Inflammatory macrophage (primary cell): ENCODE results near the gene SLA2.
"Not testable (repeated sequence)": the region's sequence is repeated elsewhere in the genome, so short reads cannot be mapped to it uniquely, and the experiment has no call there.

Experiments
- DNase-seq, 2 donors: peaks; one replicate each; pipeline ENCODE4 v3.0.0-alpha.2; 2020 to 2022
- total RNA-seq, 18 experiments: gene quantifications; one replicate each; lab custom pipeline; 2026; ENCODE audit warnings: mixed read lengths in 6 of 18, inconsistent platforms in 2 of 18; lab: John Stamatoyannopoulos, UW

Gene SLA2, protein sequence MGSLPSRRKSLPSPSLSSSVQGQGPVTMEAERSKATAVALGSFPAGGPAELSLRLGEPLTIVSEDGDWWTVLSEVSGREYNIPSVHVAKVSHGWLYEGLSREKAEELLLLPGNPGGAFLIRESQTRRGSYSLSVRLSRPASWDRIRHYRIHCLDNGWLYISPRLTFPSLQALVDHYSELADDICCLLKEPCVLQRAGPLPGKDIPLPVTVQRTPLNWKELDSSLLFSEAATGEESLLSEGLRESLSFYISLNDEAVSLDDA
- 0 to 0.30 (median 0.10) reads per million in 18 experiments for total RNA-seq

DNA sequence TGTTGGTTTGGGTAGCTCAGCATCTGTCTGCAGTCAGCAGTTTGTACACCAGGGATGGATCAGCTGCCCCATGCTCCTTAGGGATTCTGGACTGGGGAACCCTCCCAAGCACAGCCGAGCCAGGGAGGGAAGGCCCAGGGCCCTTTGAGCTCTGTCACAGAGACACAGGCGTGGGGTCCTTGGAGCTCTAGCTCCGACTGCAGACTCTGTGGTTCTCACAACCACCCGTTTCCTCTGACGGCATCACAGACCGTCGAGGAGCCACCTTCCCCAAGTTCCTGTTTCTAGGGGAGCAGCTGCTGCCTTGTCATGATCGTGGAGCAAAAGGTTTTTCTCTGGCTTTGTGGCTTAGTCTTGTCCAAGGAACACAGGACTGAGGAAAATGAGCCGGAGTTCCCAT is at the start of gene SLA2:
SLA2 (minus strand) TSS at position 199 of the 400 bp plus-strand sequence. CDS start 4,861 bp downstream, outside the sequence.
- peak; percentile 79 to 88 for DNase-seq

DNA sequence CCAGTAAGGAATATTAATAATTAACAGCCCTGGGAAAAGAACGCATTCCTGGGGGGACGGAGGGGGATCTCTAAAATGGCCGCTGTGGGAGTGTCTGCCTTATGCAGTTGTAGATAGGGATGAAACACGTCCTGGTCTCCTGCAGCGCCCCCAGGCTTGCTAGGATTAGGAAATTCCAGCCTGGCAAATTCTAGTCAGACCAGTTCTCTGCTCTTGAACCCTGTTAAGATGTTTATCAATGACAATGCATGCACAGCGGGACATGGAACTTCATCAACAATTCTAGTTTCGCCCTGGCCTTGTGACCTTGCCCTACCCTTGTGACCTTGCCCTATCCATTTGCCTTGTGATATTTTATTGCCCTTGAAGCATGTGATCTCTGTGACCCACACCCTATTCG is 49.5 kb upstream of the SLA2 start:
- DNase-seq: not testable (repeated sequence)

DNA sequence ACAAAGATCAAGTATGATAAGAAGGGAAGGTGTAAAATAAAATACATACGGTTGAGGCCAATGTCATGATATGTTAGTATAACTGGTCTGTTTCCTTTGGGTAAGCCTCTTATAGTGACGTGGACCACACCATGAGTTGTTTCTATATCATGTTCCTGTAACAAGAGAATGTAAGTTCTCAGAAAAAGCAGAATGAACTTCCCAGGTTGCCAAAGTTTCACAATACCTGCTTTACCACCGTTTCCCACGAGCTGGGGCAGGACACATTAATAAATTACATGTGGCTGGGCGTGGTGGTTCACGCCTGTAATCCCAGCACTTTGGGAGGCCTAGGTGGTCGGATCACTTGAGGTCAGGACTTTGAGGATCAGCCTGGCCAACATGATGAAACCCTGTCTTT is 42.6 kb upstream of the SLA2 start:
- DNase-seq: no peak

DNA sequence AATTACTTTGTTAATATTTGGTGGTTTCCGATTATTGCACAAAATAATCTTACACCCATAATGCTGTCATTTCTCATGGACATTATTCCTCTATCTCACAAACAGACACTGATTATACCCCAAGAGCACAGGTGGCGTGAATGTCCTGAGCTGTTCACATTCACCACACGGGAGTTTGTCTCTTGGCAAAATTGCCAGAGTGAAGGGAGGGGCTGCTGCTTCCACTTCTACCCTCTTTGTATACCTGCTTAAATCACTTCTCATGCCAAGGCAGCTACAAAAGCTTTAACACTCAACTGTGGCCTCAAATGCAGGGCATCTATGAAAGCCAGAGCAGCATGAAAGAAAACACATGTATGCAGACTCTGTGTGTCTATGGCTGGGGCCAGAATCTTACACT is 41.9 kb upstream of the SLA2 start:
- no peak for DNase-seq

DNA sequence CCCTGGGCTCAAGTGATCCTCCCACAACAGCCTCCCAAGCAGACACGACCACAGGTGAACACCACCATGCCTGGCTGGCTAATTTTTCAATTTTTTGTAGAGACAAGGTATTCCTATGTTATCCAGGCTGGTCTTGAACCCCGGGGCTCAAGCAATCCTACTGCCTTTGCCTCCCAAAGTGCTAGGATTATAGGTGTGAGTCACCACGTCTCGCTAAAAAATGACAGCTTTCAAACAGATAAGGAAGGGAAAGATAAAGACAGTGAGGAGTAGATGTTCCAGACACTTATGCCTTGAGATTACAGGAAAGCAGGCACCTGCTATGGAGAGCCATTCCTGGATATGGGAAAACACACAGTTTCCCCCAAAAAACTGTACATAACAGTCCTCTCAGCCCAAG is 40.9 kb upstream of the SLA2 start:
- DNase-seq: no peak

DNA sequence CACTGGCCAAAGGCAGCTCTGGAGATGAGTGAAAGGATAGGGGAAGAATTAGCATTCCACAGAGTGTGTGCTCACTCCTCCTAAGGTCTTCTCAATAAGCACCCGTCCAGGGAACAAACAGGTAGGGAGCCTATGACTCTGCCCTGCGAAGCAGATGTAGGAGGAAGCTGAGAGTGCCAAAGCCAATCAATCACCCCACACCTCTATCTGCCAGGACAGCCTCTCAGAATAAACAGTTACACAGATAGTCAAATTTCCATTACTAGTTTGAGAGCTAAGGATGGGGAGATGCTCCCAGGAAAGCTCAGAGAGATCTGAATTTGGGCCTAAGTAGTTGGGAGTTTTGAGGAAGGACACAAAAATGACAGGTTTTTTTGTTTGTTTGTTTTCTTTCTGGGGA is 40.5 kb upstream of the SLA2 start:
- DNase-seq: no peak

DNA sequence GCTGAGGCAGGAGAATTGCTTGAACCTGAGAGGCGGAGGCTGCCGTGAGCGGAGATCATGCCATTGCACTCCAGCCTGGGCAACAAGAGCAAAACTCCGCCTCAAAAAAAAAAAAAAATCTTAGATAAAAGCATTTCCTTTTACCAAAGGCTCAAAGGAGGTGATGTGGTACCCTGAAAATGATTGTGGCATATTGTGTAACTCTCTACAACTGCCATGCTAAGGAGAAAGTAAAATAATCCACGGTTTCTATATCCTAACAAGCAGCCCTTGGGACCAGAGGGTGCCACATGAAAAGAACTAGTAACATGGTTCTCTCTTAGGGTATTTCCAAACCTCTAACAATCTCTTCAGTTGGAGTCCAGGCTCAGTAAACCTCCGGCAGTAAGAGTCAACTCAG is 38.8 kb upstream of the SLA2 start:
- no peak for DNase-seq

DNA sequence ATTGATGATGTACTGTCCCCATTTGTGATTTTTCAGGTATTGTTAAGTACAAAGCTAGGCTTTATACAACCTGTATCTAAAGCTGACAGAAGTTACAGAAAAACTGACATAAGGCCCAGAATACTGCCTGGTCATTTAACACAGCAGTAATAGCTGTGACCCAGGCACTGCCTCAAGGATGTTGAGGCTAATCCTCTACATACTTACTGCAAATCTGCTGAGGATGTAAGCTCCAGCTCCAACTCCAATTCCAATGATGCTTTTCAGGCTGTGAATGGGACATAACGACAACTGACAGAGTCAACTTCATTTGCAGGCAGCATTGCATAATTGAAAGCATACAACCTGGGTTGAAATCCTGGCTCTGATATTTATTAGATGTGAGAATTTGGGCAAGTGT is 36.3 kb upstream of the SLA2 start:
- DNase-seq: no peak

DNA sequence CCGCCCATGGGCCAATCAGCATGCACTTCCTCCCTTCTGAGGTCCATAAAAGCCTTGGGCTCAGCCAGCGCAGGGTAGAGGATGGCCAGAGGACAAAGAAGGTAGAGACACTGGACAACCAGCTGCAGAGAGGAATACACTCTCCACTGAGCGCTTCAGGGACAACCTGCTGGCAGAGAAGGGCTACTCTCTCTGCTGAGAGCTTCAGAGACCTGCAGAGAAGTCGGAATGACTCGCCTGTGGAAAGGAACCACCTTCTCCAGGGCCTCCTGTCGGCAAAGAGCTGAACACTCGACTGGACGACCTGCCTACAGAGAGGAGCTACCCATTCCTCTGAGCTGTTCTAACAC is 31.4 kb upstream of the SLA2 start:
- no peak for DNase-seq

DNA sequence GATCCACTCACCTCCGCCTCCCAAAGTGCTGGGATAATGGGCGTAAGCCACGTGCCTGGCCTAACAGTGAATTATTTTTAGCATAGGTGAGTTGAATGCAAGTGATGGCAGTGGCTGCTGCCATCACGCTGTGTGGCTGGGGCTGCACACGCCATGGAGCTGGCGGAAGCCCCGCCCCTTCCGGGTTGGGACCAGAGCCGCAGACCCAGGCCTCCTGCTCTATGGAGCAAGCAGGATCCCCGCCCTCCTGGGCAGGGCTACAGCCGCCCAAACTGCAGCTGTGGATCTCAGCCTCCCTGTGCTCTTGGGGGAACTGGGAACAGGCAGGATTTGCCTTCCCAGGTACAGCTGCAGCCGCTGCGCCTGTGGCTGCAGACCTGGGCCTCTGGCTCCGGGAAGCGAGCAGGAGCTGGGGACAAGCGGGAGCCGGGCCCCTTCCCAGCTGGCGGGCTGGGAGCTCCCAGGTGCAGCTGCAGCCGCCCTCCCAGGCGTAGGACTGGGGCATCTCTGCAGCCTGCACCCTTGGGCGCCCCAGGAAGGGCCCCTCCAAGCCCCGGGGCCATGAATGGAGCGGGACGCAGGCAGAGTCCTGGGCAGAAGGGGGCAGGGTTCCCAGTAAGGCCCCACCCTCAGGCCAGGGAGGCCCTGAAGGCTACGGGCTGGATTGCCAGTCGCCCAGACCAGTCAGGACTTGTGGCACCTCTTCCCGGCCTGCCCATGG is 30.9 kb upstream of the SLA2 start:
- DNase-seq: no peak

DNA sequence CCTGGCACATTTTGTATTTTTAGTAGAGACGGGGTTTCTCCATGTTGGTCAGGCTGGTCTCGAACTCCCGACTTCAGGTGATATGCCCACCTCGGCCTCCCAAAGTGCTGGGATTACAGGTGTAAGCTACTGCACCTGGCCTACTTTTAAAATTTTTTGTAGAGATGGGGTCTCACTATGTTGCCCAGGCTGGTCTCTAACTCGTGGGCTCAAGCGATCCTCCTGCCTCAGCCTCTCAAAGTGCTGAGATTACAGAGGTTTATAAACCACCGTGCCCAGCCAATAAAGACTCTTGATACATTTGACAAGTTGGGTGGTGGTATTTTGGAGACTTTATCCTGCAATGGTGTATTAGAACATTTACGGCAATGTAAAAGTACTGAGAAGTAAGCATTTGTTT is 29.5 kb upstream of the SLA2 start:
- DNase-seq: not testable (repeated sequence)

DNA sequence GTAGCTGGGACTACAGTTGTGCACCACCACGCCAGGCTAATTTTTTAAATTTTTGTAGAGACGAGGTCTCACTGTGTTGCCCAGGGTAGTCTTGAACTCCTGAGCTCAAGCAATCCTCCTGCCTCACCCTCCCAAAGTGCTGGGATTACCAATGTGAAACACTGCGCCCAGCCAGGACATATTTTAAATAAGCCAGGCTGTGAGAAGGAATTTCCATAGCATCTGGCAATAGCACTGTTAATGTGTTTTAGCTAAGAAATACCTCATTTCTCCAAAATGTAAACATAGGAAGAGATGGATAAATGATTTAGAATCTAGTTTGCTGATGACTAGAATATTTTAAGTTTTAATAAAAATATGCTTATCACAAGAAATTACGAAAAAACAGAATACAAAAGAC is 27.0 kb upstream of the SLA2 start:
- DNase-seq: no peak

DNA sequence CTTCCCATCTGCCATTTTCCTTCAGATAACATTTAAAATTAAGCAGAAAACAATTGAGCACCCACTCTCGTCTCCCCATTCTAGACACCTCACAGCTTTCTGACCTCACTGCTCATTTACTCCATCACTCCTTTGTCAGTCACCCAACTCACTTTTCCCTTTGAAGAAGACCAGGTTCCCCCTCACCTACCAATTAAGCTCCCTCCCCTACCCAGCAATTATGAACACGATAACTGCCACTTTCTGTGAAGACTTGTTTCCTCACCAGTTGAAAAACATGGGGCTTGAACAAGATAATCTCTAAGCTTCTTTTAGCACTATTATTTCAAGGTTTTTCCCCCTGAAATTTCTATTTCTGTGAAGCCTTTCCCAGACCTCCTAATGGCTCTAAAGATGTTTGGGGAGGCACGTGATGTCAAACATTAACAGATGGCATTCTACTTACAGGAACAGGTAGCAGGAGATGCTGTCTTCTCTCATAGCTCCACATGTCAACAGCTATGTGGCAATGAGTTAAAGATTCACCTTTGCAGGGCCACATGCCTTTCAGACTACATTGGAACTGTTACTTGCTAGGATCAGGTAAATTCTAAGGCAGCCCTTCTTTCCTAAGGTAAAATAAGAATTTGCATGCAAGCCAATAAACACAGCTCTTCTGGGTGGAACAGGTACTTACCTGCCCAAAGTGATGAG is 24.8 kb upstream of the SLA2 start:
- no peak for DNase-seq

DNA sequence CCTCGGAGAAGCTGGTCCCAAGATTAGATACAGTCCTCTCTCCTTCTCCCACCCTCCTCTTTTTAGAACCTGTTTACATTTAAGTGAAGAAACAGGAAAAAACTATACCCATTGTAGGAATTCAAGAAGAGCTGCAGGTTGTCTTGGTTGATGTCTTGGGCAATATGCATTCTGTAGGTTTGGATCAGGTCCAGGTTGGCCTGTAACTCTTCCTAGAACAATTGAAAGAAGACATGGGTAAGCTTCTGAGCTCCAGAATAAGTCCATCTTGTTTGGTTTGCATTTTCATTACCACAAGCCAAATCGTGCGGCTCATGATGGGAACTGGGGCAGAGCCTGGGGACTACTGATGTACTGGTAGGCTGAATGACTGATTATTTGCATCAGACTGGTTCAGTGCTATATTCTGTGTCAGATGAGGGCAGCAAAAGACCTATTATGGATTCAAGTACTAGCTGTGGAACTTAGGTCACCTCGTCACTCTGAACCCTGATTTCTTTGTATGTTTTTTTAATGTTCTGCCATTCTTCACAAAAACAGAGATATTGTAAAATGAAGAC is 20.3 kb upstream of the SLA2 start:
- no peak for DNase-seq

DNA sequence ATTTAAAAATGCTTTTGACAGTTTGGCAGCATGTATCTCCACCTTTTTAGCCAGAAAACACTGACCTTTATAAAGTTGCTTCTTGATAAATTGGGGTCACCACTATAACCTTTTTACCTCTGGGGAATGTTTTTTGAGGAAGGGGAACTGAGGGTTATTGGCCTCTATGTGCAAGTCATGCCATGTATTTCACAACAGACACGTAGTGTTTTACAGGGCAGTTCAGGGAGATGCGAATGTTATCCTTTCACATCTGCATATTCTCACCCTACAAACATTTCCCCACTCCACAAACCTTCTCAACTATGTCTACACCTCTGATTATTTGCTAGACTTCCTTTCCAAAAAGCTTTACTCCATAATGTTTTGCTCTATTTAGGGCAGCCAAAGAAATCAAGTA is 17.0 kb upstream of the SLA2 start:
- DNase-seq: peak; percentile 34 to 52

DNA sequence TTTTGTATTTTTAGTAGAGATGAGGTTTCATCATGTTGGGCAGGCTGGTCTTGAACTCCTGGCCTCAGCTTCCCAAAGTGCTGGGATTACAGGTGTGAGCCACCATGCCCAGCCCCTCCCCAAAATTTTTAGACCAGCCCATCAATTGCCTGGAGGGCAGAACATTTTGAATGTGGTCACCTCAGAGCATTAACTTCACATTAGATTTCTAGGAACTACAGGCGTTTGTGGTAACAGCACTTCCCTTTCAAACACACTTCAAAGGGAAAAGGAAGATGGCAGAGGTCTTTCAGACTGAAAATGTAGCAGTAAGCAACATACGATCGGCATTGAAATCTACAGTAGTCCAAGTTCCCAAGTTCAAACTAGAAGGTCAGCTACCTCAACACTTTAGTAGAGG is 12.3 kb upstream of the SLA2 start:
- peak; percentile 31 to 40 for DNase-seq

DNA sequence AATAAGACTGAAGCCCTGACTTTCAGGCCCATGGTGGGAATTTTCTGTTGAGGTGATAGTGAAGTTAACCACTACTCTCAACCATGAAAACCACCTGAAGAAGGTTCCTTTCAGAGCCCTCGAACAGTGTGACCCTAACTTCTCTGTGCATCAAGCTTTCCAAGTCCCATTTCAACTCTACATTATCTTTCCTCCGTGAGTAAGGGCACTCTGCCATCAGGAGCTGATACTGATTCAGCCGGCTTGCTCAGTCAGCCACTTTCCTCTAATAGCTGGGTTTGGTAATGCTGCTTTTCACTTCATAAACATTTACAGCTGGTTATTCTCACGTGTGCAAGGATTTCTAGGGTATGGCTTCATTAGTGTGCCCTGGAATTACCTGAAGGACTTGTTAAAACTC is 10.7 kb upstream of the SLA2 start:
- no peak for DNase-seq

DNA sequence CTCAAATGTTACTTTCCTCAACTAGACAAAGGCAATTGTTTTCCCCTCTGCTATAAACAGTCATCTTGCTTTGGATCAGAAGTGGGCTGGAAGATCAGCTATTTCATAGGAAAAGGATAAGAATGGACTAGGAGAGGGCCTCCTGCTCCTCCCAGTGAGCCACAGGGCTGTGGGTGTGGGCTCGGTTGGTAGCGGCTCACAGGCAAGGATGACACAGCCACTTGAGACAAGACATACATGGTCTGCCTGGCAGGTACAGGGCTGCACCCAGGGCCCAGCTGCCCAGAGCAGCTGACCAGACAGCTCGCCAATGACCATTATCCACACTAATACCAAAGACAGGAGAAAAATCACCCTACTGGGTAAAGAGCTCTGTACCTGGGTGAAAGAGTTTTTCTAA is 9.0 kb upstream of the SLA2 start:
- DNase-seq: no peak

DNA sequence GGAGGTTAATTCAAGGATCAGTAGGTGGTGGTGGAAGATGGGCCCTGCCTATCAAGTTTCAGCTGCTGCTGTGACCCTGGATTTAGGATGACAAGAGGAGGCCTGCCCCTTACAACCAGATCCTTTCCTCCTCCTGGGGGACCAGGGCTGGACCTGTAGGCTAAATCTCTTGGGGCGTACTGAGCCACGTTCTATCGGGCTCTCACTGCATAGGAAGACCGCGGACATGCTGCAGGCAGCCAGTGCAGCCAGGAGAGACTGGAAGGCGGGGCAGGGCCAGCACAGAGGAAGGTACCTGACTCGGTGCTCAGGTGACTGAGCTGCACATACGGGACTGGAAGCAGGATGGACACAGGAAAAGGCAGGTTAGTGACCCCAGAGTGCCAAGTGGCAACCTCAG is 8.5 kb upstream of the SLA2 start:
- no peak for DNase-seq

DNA sequence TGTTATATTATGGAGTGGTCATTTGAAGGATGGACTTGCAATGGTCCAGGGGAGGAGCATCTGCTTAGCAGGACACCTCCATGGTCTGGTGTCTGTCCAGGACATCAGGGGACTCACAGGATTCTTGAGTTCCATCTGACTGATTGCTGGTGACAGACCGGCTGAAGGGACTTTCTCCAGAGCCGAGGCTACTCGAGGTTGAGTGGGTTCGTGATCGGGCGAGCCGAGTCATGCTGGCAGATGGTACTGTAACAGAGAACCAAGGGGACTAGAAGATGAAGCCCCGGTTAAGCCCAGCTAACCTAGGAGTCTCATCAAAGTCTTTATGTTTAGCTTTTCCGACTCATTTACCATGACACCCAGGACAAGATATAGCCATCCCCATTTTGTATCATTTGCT is 7.5 kb upstream of the SLA2 start:
- DNase-seq: no peak

DNA sequence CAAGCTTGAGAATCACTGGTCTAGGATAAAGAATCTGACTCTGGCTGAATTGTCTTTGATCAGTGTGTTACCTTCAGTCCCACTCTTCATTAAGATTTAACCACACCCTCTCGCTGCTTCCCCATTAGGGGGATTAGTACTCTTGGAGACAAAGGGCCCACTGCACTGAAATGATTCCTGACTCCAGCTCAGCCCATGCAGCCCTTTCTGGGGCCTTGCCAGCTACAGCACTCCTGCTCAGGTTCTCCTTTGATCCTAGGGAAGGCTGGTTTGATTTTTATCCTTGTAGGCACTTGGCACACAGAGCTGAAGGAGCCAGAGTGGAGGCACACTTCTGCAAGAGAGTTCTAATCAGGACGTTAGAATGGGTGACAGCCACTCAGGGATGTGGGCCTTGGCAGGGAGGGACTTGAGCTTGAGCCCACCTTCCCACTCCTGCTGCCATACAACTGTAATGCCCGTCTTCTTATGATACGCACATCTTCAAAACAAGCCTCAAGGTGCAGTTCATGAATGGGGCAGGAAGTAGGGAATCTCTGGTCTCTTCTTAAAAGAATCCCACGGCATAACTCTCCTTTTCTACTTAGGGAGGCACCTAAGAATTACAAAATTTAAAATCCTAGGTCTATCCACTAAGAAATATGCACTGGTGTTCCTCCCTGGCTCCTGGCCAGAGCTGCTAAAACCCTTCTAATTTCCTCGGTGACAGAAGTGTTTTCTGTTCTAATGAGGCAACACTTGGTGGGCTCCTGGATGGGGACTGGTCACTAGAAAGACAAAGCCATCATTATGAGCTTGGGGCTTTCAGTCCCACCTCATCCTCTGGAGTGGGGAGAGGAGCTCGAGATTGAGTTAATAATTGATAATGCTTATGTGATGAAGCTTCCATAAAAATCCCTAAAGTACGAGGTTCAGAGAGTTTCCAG is 1.5 kb upstream of the SLA2 start:
- DNase-seq: no peak

DNA sequence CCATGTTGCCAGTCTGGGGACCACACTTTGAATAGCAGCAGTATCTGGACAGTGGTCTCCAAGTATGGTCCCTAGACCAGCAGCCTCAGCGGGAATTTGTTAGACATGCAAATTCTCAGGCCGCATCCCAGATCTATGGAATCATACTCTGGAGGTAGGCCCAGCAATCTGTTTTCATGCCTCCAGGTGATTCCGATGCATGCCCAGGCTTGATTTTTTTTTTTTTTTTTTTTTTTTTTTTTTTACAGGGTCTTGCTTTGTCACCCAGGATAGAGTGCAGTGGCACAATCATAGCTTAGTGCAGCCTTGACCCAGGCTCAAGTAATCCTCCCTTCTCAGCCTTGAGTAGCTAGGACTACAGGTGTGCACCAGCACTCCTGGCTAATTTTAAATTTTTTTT is 682 bp upstream of the SLA2 start:
- DNase-seq: no peak

DNA sequence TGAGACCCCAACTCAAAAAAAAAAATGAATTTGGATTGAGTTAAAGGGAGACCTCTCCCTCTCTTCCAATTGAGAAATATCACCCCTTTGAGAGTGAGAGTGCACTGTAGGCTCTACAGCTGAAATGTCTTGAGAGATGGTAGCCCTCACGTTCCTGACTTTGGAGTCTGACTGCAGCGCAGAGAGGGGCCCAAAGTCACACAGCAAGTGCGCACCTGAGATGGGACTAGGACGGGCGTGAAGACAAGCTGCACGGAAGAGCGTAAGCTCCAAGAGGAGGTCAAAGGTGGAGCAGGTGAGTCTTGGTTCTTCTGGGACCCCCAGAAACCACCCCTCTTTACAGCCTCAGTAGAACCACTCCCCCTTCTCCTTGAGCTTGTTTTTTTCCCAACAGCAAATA is 643 bp downstream of the SLA2 start:
- DNase-seq: no peak
